GM19240 (cell line): ENCODE data around the gene SRGAP2C.
"Not testable (repeated sequence)": the region's sequence is repeated elsewhere in the genome, so short reads cannot be mapped to it uniquely, and the experiment has no call there.

ENCODE experiments used
- DNase-seq: peaks from one replicate; pipeline ENCODE4 v3.0.0; 2011; ENCODE audit warnings: low spot score; ENCODE audit not compliant: insufficient read length

The SRGAP2C gene

GRCh38 chr1:121184290-121185127 lies at the start of gene SRGAP2C, which contains the start of gene FAM72B:
Gene SRGAP2C, plus strand, starts transcription at chr1:121184975. Its CDS starts 2,472 bp downstream, at chr1:121187447.
Gene FAM72B, minus strand, starts transcription at chr1:121184340. Its CDS starts 851 bp downstream, at chr1:121183489.
- peak; percentile 11 for DNase-seq

- DNase-seq: not testable (repeated sequence)
These were observed 44.4 kb upstream of the SRGAP2C start for GRCh38 chr1:121140393-121140792.

- DNase-seq: not testable (repeated sequence)
These were observed 36.1 kb upstream of the SRGAP2C start for GRCh38 chr1:121148489-121149190.

- DNase-seq: not testable (repeated sequence)
These were observed 33.5 kb upstream of the SRGAP2C start for GRCh38 chr1:121151294-121151693.

- DNase-seq: not testable (repeated sequence)
These were observed 32.0 kb upstream of the SRGAP2C start for GRCh38 chr1:121152788-121153187.

GRCh38 chr1:121154811-121155210 lies 30.0 kb upstream of the SRGAP2C start:
- DNase-seq: not testable (repeated sequence)

GRCh38 chr1:121155671-121156358 lies 29.0 kb upstream of the SRGAP2C start:
- DNase-seq: not testable (repeated sequence)

- DNase-seq: not testable (repeated sequence)
These were observed 27.7 kb upstream of the SRGAP2C start for GRCh38 chr1:121156958-121157603.

- not testable (repeated sequence) for DNase-seq
These were observed 27.2 kb upstream of the SRGAP2C start for GRCh38 chr1:121157609-121158008.

GRCh38 chr1:121160118-121160517 lies 24.7 kb upstream of the SRGAP2C start:
- DNase-seq: not testable (repeated sequence)

- not testable (repeated sequence) for DNase-seq
These were observed 23.4 kb upstream of the SRGAP2C start for GRCh38 chr1:121161199-121161901.

- DNase-seq: not testable (repeated sequence)
These were observed 20.7 kb upstream of the SRGAP2C start for GRCh38 chr1:121163850-121164757.

- DNase-seq: not testable (repeated sequence)
These were observed 19.5 kb upstream of the SRGAP2C start for GRCh38 chr1:121165296-121165695.

- not testable (repeated sequence) for DNase-seq
These were observed 17.5 kb upstream of the SRGAP2C start for GRCh38 chr1:121167225-121167738.

GRCh38 chr1:121168152-121168668 lies 16.6 kb upstream of the SRGAP2C start:
- DNase-seq: not testable (repeated sequence)

- DNase-seq: not testable (repeated sequence)
These were observed 8.1 kb upstream of the SRGAP2C start for GRCh38 chr1:121176649-121177048.

- not testable (repeated sequence) for DNase-seq
These were observed 6.6 kb upstream of the SRGAP2C start for GRCh38 chr1:121178197-121178596.

GRCh38 chr1:121183867-121184266 lies 908 bp upstream of the SRGAP2C start:
- DNase-seq: not testable (repeated sequence)
